HG03108 (cell line): ENCODE data around the gene CIAO3.

Source experiments
- ATAC-seq: cut with Tn5 transposase; IDR thresholded peaks from one replicate; pipeline ENCODE4 v1.9.1; 2021; ENCODE audit warnings: moderate library complexity; ENCODE audit not compliant: unreplicated experiment

CIAO3 gene

GRCh38 chr16:679814-680624 lies 60.8 kb downstream of the CIAO3 start, which contains the start of gene STUB1:
STUB1 (plus strand) TSS chr16:680410; CDS start chr16:680526, 116 bp downstream.
- ATAC-seq: peak; percentile 31
